AG04449 (cell line): ENCODE data around the gene HENMT1.
"Not testable (repeated sequence)": the region's sequence is repeated elsewhere in the genome, so short reads cannot be mapped to it uniquely, and the experiment has no call there.

Experiments used
- CTCF ChIA-PET: fragments of 350-600 bp; formaldehyde crosslinking; extraction: SDS; loops from one replicate; lab custom pipeline; 2021; ENCODE audit warnings: antibody characterized with exemption; lab: Yijun Ruan, JAX
- POLR2A ChIA-PET: fragments of 400-600, 350-600 bp; formaldehyde crosslinking; extraction: SDS; loops from one replicate; lab custom pipeline; 2020; ENCODE audit warnings: antibody characterized with exemption, inconsistent platforms; lab: Yijun Ruan, JAX
- DNase-seq: peaks from one replicate; pipeline ENCODE4 v3.0.0-alpha.2; 2010; ENCODE audit warnings: low read depth, low spot score
- H3K4me3 ChIP-seq: 2 replicates; pipeline ENCODE4 v1.5.1; 2011; ENCODE audit warnings: low read depth, mild to moderate bottlenecking, control low read depth, low read length
- TF ChIP-seq, protein P1 (sequence below): IDR thresholded peaks from one replicate; pipeline ENCODE4 v1.5.1; 2011; ENCODE audit warnings: mild to moderate bottlenecking, moderate library complexity, low read length, control low read depth, inconsistent platforms; ENCODE audit not compliant: insufficient read depth; ENCODE audit errors: missing control alignments

HENMT1 gene

DNA sequence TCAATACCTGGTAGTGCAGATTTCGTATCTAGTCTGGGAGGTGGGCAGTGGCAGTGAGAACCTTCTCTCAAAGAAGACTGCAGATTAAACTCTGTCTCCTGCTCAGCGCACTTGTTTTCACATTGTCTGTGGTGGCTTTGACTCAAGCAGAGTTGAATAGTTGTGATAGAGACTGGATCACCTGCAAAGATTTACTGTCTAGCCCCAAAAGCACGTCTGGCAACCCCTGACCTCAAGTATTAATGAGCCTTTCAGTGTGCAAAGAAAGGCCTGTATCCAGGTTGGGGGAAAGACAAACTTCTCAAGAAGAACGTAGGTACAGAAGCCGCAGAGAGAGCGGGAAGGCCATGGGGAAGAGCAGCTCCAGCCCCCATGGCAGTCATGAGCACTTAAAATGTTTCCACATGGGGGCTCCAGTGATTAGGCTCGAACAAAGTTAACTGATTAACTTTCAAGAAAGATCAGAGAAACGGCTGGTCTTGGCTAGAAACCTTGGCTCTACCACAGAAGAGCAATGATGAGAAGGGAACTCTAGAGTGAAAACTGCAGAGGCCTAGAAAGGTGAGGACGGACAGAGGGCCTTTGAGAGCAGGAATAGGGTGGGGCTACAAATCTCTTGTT, 15.2 kb downstream of the HENMT1 start:
- POLR2A ChIA-PET, result no interaction called here
- DNase-seq, result no peak
- TF ChIP-seq, protein P1, sequence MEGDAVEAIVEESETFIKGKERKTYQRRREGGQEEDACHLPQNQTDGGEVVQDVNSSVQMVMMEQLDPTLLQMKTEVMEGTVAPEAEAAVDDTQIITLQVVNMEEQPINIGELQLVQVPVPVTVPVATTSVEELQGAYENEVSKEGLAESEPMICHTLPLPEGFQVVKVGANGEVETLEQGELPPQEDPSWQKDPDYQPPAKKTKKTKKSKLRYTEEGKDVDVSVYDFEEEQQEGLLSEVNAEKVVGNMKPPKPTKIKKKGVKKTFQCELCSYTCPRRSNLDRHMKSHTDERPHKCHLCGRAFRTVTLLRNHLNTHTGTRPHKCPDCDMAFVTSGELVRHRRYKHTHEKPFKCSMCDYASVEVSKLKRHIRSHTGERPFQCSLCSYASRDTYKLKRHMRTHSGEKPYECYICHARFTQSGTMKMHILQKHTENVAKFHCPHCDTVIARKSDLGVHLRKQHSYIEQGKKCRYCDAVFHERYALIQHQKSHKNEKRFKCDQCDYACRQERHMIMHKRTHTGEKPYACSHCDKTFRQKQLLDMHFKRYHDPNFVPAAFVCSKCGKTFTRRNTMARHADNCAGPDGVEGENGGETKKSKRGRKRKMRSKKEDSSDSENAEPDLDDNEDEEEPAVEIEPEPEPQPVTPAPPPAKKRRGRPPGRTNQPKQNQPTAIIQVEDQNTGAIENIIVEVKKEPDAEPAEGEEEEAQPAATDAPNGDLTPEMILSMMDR, result no peak
- CTCF ChIA-PET, result interaction anchor here (0.8 to 5.6 kb wide), 7 partner anchors 16 to 429 kb away, joined by 3 to 303 read pairs (median 4); partner anchors contain the start of genes EEIG2 and PRPF38B
- H3K4me3 ChIP-seq, result no peak overlapping the region

GRCh38 chr1:108644984-108645383, 15.9 kb downstream of the HENMT1 start:
- no peak for DNase-seq
- POLR2A ChIA-PET, result no interaction called here
- TF ChIP-seq, protein P1, result no peak
- CTCF ChIA-PET, result interaction anchor here (0.9 to 5.6 kb wide), 11 partner anchors 11 to 863 kb away, joined by 3 to 303 read pairs (median 4); partner anchors contain the start of genes EEIG2 and PRPF38B
- H3K4me3 ChIP-seq, result no peak overlapping the region

GRCh38 chr1:108643492-108644335, 17.2 kb downstream of the HENMT1 start:
- TF ChIP-seq, protein P1, result peak; percentile 46
- H3K4me3 ChIP-seq, result no peak overlapping the region
- ChIA-PET CTCF (interaction anchor here (0.6 to 5.6 kb wide), 32 partner anchors 8 to 861 kb away, joined by 3 to 303 read pairs (median 4); partner anchors contain the start of genes EEIG2 and PRPF38B), POLR2A (interaction anchor here (0.6 kb wide), 1 partner anchor 319 kb away, joined by 3 read pairs; no protein-coding TSS in a partner anchor)
- peak; percentile 37 for DNase-seq

DNA sequence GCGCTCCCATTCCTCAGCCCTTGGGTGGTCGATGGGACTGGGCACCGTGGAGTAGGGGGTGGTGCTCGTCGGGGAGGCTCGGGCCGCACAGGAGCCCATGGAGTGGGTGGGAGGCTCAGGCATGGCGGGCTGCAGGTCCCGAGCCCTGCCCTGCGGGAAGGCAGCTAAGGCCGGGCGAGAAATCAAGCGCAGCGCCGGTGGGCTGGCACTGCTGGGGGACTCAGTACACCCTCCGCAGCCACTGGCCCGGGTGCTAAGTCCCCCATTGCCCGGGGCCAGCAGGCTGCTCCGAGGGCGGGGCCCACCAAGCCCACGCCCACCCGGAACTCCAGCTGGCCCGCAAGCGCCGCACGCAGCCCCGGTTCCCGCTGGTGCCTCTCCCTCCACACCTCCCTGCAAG, 20.0 kb downstream of the HENMT1 start:
- DNase-seq, H3K4me3 ChIP-seq, POLR2A ChIA-PET: not testable (repeated sequence)
- CTCF ChIA-PET, result interaction anchor here (1.4 to 1.5 kb wide), 2 partner anchors 128 to 130 kb away, joined by 4 to 6 read pairs; no protein-coding TSS in a partner anchor

- TF ChIP-seq, protein P1, result no peak
- no peak for DNase-seq
- ChIA-PET POLR2A (no interaction called here), CTCF (interaction anchor here (1.4 to 1.5 kb wide), 2 partner anchors 128 to 129 kb away, joined by 4 to 6 read pairs; no protein-coding TSS in a partner anchor)
- H3K4me3 ChIP-seq, result no peak overlapping the region
These were observed 20.9 kb downstream of the HENMT1 start for GRCh38 chr1:108639899-108640560.

- ChIA-PET POLR2A (no interaction called here), CTCF (no interaction called here)
- no peak overlapping the region for H3K4me3 ChIP-seq
- TF ChIP-seq, protein P1, result no peak
- DNase-seq, result no peak
These were observed 24.0 kb downstream of the HENMT1 start for GRCh38 chr1:108636876-108637275.
